Thyroid gland (tissue), 4 donors: Measurements from ENCODE around the gene LATS1. TPM values are rescaled to one million over a fixed set of nuclear protein-coding genes. Genes with fewer than 3 reads are reported as not detected.
A peak's percentile ranks its signal among the peaks of the same experiment; 100 is the strongest.

Source experiments
- DNase-seq, 2 donors: peaks; one replicate each; pipeline ENCODE4 v3.0.0-alpha.2; 2019
- H3K27ac ChIP-seq, 3 donors: fragments of 200-600 bp; sonication (generic); 1 replicate in 2 of 3; 2 replicates in 1 of 3; pipeline ENCODE4 v1.5.1; 2016 to 2019; ENCODE audit warnings: mild to moderate bottlenecking in 1 of 3, moderate library complexity in 1 of 3
- H3K27me3 ChIP-seq: fragments of 200-600 bp; sonication (generic); one replicate; pipeline ENCODE4 v1.5.1; 2019
- H3K36me3 ChIP-seq, 2 donors: fragments of 200-600 bp; sonication (generic); one replicate each; pipeline ENCODE4 v1.5.1; 2016 to 2019
- H3K4me1 ChIP-seq, 2 donors: fragments of 200-600 bp; sonication (generic); one replicate each; pipeline ENCODE4 v1.5.1; 2017 to 2019
- H3K4me3 ChIP-seq, 3 donors: fragments of 200-600 bp; sonication (generic); replicated peaks in 1 of 3; 1 replicate in 2 of 3; 2 replicates in 1 of 3; pipeline ENCODE4 v1.5.1; 2016; ENCODE audit warnings: mild to moderate bottlenecking in 1 of 3
- H3K9me3 ChIP-seq: fragments of 200-600 bp; sonication (generic); one replicate; pipeline ENCODE4 v1.5.1; 2017
- POLR2A ChIP-seq, 2 donors: fragments of 450-650 bp; IDR thresholded peaks; one replicate each; pipeline ENCODE4 v1.6.1; 2017; ENCODE audit warnings: antibody characterized with exemption in 2 of 2, mild to moderate bottlenecking in 2 of 2, moderate library complexity in 1 of 2
- WGBS, 2 donors: methylation state at CpG; one replicate each; pipeline ENCODE4 v1.1.5; 2017; 5-methylcytosine and 5-hydroxymethylcytosine counted together
- intact Hi-C: fragments of 100-400 bp; cut with DNase I; formaldehyde crosslinking; loops from one replicate; pipeline ENCODE4 v1.15.1; 2023
- total RNA-seq, 4 donors: library from RNA; depleted of rRNA; stranded (reverse); fragments of >200 nt; gene quantifications; one replicate each; pipeline ENCODE4 v1.2.3, GENCODE V29; 2016
- TF ChIP-seq, protein P1 (sequence below), 6 experiments: fragments of 200-600 bp in 3 of 6; fragments of 450-650 bp in 3 of 6; sonication (generic) in 3 of 6; IDR thresholded peaks; one replicate each; pipeline ENCODE4 v1.5.1; 2016 to 2019; ENCODE audit warnings: antibody characterized with exemption in 6 of 6, mild to moderate bottlenecking in 2 of 6, inconsistent platforms in 1 of 6, moderate library complexity in 1 of 6

LATS1 gene
- total RNA-seq, 4 donors from 2014 or later = 25.7 to 32.2 (median 30.0) TPM

DNA sequence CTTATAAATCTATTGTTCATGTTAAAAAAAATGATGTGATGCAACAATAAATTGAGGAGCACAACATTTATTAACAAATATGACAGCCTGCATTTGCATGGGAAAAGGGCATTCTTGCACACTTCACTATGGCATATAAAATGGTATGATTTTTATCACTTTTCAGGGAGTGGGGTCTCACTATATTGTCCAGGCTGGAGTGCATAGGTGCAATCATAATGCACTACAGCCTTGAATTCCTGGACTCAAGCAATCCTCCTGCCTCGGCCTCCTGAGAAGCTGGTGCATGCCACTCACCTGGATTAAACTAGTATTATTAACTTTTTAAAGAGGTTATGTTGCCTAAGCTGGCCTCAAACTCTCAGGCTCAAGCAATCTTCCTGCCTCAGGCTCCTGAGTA lies 17.0 kb upstream of the LATS1 start:
- TF ChIP-seq POLR2A (IDR thresholded peaks at IDR 0.05) = no peak
- TF ChIP-seq, protein P1, sequence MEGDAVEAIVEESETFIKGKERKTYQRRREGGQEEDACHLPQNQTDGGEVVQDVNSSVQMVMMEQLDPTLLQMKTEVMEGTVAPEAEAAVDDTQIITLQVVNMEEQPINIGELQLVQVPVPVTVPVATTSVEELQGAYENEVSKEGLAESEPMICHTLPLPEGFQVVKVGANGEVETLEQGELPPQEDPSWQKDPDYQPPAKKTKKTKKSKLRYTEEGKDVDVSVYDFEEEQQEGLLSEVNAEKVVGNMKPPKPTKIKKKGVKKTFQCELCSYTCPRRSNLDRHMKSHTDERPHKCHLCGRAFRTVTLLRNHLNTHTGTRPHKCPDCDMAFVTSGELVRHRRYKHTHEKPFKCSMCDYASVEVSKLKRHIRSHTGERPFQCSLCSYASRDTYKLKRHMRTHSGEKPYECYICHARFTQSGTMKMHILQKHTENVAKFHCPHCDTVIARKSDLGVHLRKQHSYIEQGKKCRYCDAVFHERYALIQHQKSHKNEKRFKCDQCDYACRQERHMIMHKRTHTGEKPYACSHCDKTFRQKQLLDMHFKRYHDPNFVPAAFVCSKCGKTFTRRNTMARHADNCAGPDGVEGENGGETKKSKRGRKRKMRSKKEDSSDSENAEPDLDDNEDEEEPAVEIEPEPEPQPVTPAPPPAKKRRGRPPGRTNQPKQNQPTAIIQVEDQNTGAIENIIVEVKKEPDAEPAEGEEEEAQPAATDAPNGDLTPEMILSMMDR (IDR thresholded peaks at IDR 0.05) = no peak
- Histone ChIP-seq H3K27ac (no peak overlapping the region), H3K36me3 (peaks cover 14 to 33% of the 10 kb centered on the region in 2 donors), H3K27me3 (no peaks in the 10 kb centered on the region), H3K4me3 (no peak overlapping the region), H3K9me3 (no peaks in the 10 kb centered on the region), H3K4me1 (peaks cover 0 to 4% of the 10 kb centered on the region in 2 donors)
- intact Hi-C loops = loop anchor here (10.0 kb wide), 1 partner anchor 170 kb away; the partner anchor contains the start of gene GINM1
- 100% methylated on average over 1 of the region's 1 CpG for WGBS, 2 donors
- no peak for DNase-seq

DNA sequence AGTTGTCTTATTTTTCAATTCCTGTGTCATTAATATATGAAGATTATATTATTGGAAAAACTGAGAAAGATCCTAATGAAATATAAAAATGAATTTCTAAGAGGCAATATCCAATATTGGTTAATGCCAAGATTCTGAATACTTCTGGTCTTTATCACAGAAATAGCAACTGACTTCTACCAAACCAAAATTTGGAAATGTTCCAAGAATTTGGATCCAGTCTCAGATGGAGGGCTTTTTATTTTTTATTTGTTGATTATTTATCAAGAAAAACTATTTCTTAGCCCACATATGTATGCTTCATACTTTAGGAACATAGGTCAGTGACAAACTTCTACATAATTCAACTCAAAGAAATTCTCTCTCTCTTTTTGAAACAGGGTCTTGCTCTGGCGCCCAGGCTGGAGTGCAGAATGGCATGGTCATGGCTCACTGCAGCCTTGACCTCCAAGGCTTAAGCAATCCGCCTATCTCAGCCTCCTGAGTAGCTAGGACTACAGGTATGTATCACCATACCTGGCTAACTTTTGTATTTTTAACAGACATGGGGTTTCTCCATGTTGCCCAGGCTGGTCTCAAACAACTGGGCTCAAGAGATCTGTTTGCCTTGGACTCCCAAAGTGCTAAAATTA lies 15.3 kb upstream of the LATS1 start:
- H3K9me3 ChIP-seq = no peaks in the 10 kb centered on the region
- intact Hi-C loops = loop anchor here (10.0 kb wide), 1 partner anchor 168 kb away; the partner anchor contains the start of gene GINM1
- no peak overlapping the region for H3K27ac ChIP-seq
- no peaks in the 10 kb centered on the region for H3K27me3 ChIP-seq
- H3K4me3 ChIP-seq = no peak overlapping the region
- TF ChIP-seq, protein P1 (IDR thresholded peaks at IDR 0.05) = no peak
- TF ChIP-seq POLR2A (IDR thresholded peaks at IDR 0.05) = no peak
- DNase-seq = peak; percentile 53 to 64
- peaks cover 19 to 43% of the 10 kb centered on the region in 2 donors for H3K36me3 ChIP-seq
- 58 to 64% methylated on average over 2 of the region's 2 CpGs for WGBS, 2 donors
- H3K4me1 ChIP-seq = peaks cover 0 to 4% of the 10 kb centered on the region in 2 donors

DNA sequence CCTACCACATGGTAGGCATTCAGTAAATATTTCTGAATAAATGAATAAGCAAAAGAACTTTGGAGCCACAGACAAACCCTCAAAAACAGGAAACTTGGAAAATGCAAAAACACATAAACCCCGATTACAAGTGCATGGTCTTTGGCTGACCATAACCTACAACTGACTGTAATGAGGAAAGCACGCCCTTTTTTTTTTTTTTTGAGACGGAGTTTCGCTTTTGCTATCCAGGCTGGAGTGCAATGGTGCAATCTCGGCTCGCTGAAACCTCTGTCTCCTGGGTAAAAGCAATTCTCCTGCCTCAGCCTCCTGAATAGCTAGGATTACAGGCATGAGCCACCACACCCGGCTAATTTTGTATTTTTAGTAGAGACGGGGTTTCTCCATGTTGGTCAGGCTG lies 11.9 kb upstream of the LATS1 start:
- 91 to 94% methylated on average over 8 of the region's 8 CpGs for WGBS, 2 donors
- H3K36me3 ChIP-seq = peaks cover 8 to 28% of the 10 kb centered on the region in 2 donors
- DNase-seq = no peak
- intact Hi-C loops = loop anchor here (10.0 kb wide), 1 partner anchor 165 kb away; the partner anchor contains the start of gene GINM1
- peaks cover 0 to 4% of the 10 kb centered on the region in 2 donors for H3K4me1 ChIP-seq
- no peak overlapping the region for H3K4me3 ChIP-seq
- no peaks in the 10 kb centered on the region for H3K9me3 ChIP-seq
- H3K27me3 ChIP-seq = no peaks in the 10 kb centered on the region
- H3K27ac ChIP-seq = no peak overlapping the region
- no peak for TF ChIP-seq POLR2A (IDR thresholded peaks at IDR 0.05)
- TF ChIP-seq, protein P1 (IDR thresholded peaks at IDR 0.05) = no peak

DNA sequence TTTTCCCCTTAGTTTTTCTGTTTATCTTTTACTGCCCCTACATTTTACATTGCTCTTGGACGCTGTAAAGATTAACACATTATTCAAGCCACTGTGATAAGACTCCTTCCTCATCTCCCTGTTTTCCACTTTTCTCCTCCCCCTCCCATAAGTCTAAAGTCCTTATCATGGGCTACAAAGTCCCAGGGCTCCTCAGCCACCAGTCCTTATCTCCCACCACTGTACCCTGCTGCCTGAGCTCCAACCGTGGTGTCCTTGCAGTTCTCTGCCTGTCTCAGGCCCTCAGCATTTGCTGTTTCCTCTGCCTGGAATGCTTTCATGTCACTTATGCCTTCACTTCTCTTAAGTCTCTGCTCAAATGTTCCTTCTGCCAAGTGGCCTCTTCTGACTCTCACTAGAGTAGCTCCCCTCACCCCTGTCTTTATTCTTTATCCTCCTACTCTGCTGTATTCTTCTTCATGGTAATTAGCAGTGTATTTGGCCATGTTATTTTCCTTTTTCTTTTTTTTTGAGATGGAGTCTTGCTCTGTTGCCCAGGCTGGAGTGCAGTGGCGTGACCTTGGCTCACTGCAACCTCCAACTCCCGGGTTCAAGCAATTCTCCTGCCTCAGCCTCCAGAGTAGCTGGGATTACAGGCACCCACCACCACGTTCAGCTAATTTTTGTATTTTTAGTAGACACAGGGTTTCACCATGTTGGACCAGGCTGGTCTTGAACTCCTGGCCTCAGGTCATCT lies 10.8 kb upstream of the LATS1 start:
- no peak overlapping the region for H3K27ac ChIP-seq
- H3K36me3 ChIP-seq = peaks cover 8 to 28% of the 10 kb centered on the region in 2 donors
- no peaks in the 10 kb centered on the region for H3K9me3 ChIP-seq
- H3K4me1 ChIP-seq = peaks cover 0 to 4% of the 10 kb centered on the region in 2 donors
- H3K27me3 ChIP-seq = no peaks in the 10 kb centered on the region
- intact Hi-C loops = no loop called here
- WGBS, 2 donors = 85 to 94% methylated on average over 5 of the region's 5 CpGs
- H3K4me3 ChIP-seq = no peak overlapping the region
- no peak for DNase-seq
- TF ChIP-seq, protein P1 (IDR thresholded peaks at IDR 0.05) = no peak
- TF ChIP-seq POLR2A (IDR thresholded peaks at IDR 0.05) = no peak
